Fibroblast of peridontal ligament (primary cell): Measurements from ENCODE around the gene NCKAP5.
A peak's percentile ranks its signal among the peaks of the same experiment; 100 is the strongest.

Experiments used
- DNase-seq: peaks from one replicate; pipeline ENCODE4 v3.0.0-alpha.2; 2010; ENCODE audit errors: extremely low read depth

NCKAP5 gene

DNA sequence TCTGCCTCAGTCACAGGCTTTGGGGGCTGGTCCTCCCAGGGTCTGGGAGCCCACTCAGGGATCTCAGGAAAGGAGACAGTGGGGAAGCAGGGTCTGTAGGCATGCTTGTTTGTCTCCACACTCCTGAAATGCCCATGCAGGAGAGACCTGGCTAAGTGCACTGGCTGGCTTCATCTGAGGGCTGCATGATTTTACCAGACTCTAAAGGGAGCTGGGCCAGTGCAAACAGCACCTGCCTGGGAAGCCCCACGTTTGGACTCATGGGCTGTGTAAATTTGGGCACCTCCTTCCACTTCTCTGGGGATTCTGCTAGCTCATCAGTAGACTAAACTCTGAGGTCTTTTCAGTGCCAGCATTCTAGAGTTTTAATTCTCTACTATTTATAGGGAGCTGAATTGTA lies 931.9 kb downstream of the NCKAP5 start:
- no peak for DNase-seq

- DNase-seq = no peak
Observed at GRCh38 chr2:132633635-132634034, 934.6 kb downstream of the NCKAP5 start.

DNA sequence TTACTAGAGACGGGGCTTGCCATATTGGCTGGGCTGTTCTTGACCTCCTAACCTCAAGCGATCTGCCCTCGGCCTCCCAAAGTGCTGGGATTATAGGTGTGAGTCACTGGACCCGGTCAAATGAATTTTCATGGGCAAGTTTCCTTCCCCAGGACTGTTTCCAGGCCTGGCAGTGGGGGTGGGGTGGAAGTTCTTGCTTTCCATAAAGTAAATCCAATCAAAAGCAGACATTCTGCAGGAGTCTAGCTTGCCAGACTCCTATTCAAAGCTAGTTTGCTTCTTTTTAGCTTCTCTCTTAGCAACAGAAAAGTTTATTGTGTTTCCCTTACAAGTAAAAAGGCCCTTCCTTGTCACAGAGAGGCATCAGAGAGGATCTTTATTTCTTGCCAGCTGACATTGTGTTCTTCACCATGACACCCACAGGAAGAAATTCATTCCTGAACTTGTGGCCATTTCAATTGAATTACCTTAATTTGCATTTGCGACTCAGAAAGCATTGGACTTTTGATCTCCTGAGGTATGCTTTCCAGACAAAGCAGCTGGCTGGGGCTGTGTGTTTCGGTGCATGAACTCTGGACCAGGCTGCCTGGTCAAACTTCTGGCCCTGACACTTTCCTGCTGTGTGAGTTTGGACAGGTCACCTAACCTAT lies 936.1 kb downstream of the NCKAP5 start:
- DNase-seq = peak; percentile 83

GRCh38 chr2:132627536-132627935 lies 940.7 kb downstream of the NCKAP5 start:
- peak; percentile 19 for DNase-seq

- DNase-seq = peak; percentile 95
Observed at GRCh38 chr2:132623096-132623839, 945.0 kb downstream of the NCKAP5 start.
